Upper lobe of right lung (tissue), 1 donor: ENCODE results near the gene CEP19. TPM values are rescaled to one million over a fixed set of nuclear protein-coding genes. Genes with fewer than 3 reads are reported as not detected.
"Not testable (repeated sequence)": the region's sequence is repeated elsewhere in the genome, so short reads cannot be mapped to it uniquely, and the experiment has no call there.

Source experiments
- ATAC-seq: fragments of 200-7000 bp; cut with Tn5 transposase; one replicate; pipeline ENCODE4 v1.9.1; 2020; ENCODE audit warnings: mild to moderate bottlenecking, moderate library complexity
- DNase-seq: peaks from one replicate; pipeline ENCODE4 v3.0.0-alpha.2; 2020
- H3K27ac ChIP-seq: fragments of 200-600 bp; one replicate; pipeline ENCODE4 v1.8.0; 2022
- H3K27me3 ChIP-seq: fragments of 200-600 bp; one replicate; pipeline ENCODE4 v1.8.0; 2022; ENCODE audit warnings: mild to moderate bottlenecking
- H3K36me3 ChIP-seq: fragments of 200-600 bp; one replicate; pipeline ENCODE4 v1.8.0; 2022
- H3K4me1 ChIP-seq: fragments of 200-600 bp; one replicate; pipeline ENCODE4 v1.8.0; 2022
- H3K4me3 ChIP-seq: fragments of 200-600 bp; one replicate; pipeline ENCODE4 v1.8.0; 2022; ENCODE audit warnings: mild to moderate bottlenecking
- H3K9me3 ChIP-seq: fragments of 200-600 bp; one replicate; pipeline ENCODE4 v1.8.0; 2022
- CTCF ChIP-seq: fragments of 200-600 bp; IDR thresholded peaks from one replicate; pipeline ENCODE4 v1.8.0; 2022; ENCODE audit warnings: antibody characterized with exemption
- intact Hi-C: fragments of 100-400 bp; cut with DNase I; formaldehyde crosslinking; loops from one replicate; pipeline ENCODE4 v1.11.0; 2022
- total RNA-seq: library from RNA; stranded (reverse); fragmentation: NEBNext Ultra II Directional; extraction: Animal tissue kit (Norgen Biotek cat#: 25700); gene quantifications from one replicate; pipeline ENCODE4 v1.2.1, GENCODE V29; 2021
- donor health status: DM: no; HTN: yes; CAD: no; lungs with severe emphysema.

The CEP19 gene
- total RNA-seq, 1 donor from 2014 or later, result 1.6 TPM

DNA sequence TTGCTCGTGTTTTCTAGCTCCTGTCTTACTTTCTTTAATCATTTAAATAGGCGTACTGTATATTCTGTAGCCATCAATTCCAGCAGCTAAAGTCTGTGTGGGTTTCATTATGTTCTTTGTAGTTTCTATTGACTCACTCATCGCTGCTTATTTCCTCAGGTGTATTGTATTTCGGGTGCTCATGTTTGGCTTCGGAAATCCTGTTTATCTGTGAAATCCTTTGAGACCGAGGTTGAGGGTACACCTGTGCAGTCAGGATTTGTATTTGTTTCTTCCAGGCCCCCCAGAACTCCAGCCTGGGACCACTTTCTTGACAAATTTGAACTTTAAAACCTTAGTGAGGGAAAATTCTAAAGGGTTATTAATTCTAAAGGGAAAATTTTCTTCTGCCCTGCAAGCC is 25.6 kb upstream of the CEP19 start:
- ATAC-seq (no peak), DNase-seq (no peak)
- no peak overlapping the region for H3K4me3 ChIP-seq
- H3K27me3 ChIP-seq, result no peaks in the 10 kb centered on the region
- TF ChIP-seq CTCF, result no peak
- H3K9me3 ChIP-seq, result no peaks in the 10 kb centered on the region
- peaks cover 17% of the 10 kb centered on the region for H3K4me1 ChIP-seq
- peaks cover 8% of the 10 kb centered on the region for H3K36me3 ChIP-seq
- intact Hi-C loops, result no loop called here
- no peak overlapping the region for H3K27ac ChIP-seq

DNA sequence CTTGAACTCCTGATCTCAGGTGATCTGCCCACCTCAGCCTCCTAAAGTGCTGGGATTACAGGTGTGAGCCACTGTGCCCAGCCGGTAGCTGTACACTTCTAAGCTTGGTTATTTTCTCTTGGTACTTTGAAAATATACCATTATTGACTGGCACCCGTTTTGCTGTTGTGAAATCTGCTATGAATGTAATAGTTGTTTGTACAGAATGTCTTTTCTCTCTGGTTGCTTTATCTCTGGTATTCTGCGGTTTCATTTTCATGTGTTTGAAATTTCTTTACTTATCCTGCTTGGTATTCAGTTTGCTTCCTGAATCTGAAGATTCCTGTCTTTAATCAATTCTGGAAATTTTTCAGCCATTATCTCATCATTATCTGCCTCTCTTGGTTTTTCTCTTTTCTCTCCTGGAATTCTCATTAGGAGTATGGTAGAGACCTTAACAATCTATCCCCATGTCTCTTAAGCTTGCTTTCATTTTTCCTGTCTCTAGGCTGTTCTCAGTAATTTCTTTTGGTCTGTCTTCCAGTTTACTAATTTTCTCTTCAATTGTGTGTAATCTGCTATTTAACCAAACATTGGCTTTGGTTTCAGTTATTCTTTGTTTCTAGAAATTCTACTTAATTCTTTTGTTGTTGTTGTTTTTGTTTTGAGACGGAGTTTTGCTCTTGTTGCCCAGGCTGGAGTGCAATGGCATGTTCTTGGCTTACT is 24.8 kb upstream of the CEP19 start:
- no peak for TF ChIP-seq CTCF
- no peak for ATAC-seq
- no peak for DNase-seq
- Histone ChIP-seq H3K36me3 (peaks cover 8% of the 10 kb centered on the region), H3K27ac (no peak overlapping the region), H3K4me1 (peaks cover 11% of the 10 kb centered on the region), H3K27me3 (no peaks in the 10 kb centered on the region), H3K9me3 (no peaks in the 10 kb centered on the region), H3K4me3 (no peak overlapping the region)
- intact Hi-C loops, result no loop called here

- Histone ChIP-seq H3K36me3 (peaks cover 12% of the 10 kb centered on the region), H3K27me3 (no peaks in the 10 kb centered on the region), H3K4me3 (no peak overlapping the region), H3K27ac (no peak overlapping the region), H3K4me1 (peaks cover 4% of the 10 kb centered on the region), H3K9me3 (no peaks in the 10 kb centered on the region)
- ATAC-seq (no peak), DNase-seq (no peak)
- no peak for TF ChIP-seq CTCF
- intact Hi-C loops, result no loop called here
These were observed 23.7 kb upstream of the CEP19 start for GRCh38 chr3:196735751-196736150.

DNA sequence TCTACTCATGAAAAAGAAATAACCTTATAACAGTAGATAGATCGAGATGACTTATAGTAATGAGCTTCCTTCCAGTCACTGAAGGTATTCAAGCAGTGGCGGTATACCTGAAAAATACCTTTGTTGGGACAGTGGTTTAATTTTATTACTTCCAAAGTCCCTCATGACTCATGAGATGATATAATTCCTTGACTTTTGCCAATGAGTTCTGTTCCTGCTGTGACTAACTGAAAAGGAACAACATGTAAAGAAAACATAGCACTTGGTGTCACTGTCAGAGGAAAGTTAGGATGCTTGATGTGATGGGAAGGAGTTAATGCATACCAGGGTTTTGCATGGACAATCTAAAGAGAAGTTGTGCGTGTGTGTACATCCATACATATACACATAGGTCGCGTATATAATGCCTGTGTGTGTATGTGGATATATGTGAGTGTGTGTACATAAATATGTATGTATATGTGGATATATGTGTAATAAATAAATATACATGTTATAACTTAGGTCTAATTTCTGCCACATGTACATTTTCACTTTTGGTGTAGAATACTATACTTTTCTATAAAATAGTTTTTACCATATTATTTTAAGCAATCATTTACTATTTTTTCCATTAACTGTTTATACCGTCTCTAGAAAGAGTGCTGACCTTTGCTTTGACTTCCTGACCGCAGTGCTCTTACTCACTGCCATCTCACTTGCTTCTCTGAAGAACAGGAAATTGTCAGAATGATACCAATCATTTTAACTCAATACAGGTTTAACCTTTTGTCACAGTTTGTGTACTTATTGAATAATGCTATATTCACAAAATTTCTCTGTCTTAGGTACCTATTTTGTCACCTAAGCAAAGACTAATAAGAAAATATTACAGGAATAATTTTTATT is 15.0 kb upstream of the CEP19 start:
- ATAC-seq, result peak; percentile 25
- no peak for TF ChIP-seq CTCF
- intact Hi-C loops, result no loop called here

GRCh38 chr3:196721097-196721496 is 9.0 kb upstream of the CEP19 start:
- Histone ChIP-seq H3K9me3 (no peaks in the 10 kb centered on the region), H3K4me3 (no peak overlapping the region), H3K4me1 (no peaks in the 10 kb centered on the region), H3K27me3 (no peaks in the 10 kb centered on the region), H3K36me3 (peaks cover 16% of the 10 kb centered on the region), H3K27ac (no peak overlapping the region)
- ATAC-seq (no peak), DNase-seq (no peak)
- no peak for TF ChIP-seq CTCF
- intact Hi-C loops, result no loop called here

More for the DNA sequence above, 15.0 kb upstream of the CEP19 start:
- DNase-seq, result no peak
- Histone ChIP-seq H3K4me1 (no peaks in the 10 kb centered on the region), H3K4me3 (no peak overlapping the region), H3K27ac (no peak overlapping the region), H3K27me3 (no peaks in the 10 kb centered on the region), H3K36me3 (peaks cover 20% of the 10 kb centered on the region), H3K9me3 (no peaks in the 10 kb centered on the region)

- H3K9me3 ChIP-seq, H3K4me1 ChIP-seq, H3K4me3 ChIP-seq, DNase-seq, ATAC-seq, H3K27me3 ChIP-seq, H3K27ac ChIP-seq, H3K36me3 ChIP-seq, intact Hi-C loops: not testable (repeated sequence)
These were observed 5.1 kb upstream of the CEP19 start for GRCh38 chr3:196717162-196717561.
